ENCODE data around the gene KRTAP6-3. TPM values are rescaled to one million over a fixed set of nuclear protein-coding genes. Genes with fewer than 3 reads are reported as not detected.

Gene KRTAP6-3
- polyA plus RNA-seq, 2 of the 4 experiments (the other 2 are of a cell fraction): not detected

GRCh38 chr21:30634906-30635305, 42.7 kb downstream of the KRTAP6-3 start, which contains the start of gene KRTAP20-2 (continued):
- TF ChIP-seq E2F6 (IDR thresholded peaks at IDR 0.05; ENCODE audit: borderline replicate concordance, low read depth): no peak
- no peak for TF ChIP-seq ZSCAN20 (CRISPR knock-in tag; IDR thresholded peaks at IDR 0.05)
- TF ChIP-seq ZFP36 (IDR thresholded peaks at IDR 0.05; ENCODE audit: borderline replicate concordance, partially characterized antibody): no peak
- TF ChIP-seq MAX (IDR thresholded peaks at IDR 0.05): no peak
- no peak for TF ChIP-seq CBX8 (IDR thresholded peaks at IDR 0.05)
- no peak for TF ChIP-seq ZNF302 (CRISPR knock-in tag; IDR thresholded peaks at IDR 0.05)

- TF ChIP-seq MAZ (IDR thresholded peaks at IDR 0.05; ENCODE audit: borderline replicate concordance, low read depth, low read length) (no peak), JUNB (IDR thresholded peaks at IDR 0.05) (no peak), ESRRA (IDR thresholded peaks at IDR 0.05; ENCODE audit: borderline replicate concordance, low read length) (no peak), NFE2L2 (conservative IDR thresholded peaks at IDR 0.05; ENCODE audit: low read length) (no peak)
- 4% methylated on average over 3 of the region's 3 CpGs for WGBS (ENCODE audit: missing lambda C conversion rate)
- H3K4me2 ChIP-seq: no peak overlapping the region
- CTCF ChIA-PET: no interaction called here
- FAIRE-seq: no peak
- no peak for ATAC-seq
- no peaks in the 10 kb centered on the region for H3K9me3 ChIP-seq
- no peak for DNase-seq (ENCODE audit: low read depth in 1 of 2, low spot score in 1 of 2)
- H3K27ac ChIP-seq: no peak overlapping the region
- POLR2A ChIA-PET: no interaction called here
- no peak overlapping the region for H3K4me3 ChIP-seq
- H3K4me1 ChIP-seq: no peaks in the 10 kb centered on the region
Observed at GRCh38 chr21:30638686-30639085, 46.4 kb downstream of the KRTAP6-3 start.

GRCh38 chr21:30642564-30642963, 50.3 kb downstream of the KRTAP6-3 start, which contains the start of gene KRTAP20-3:
Gene KRTAP20-3, plus strand, starts transcription at chr21:30642864.
- FAIRE-seq (no peak), DNase-seq (ENCODE audit: low read depth in 1 of 2, low spot score in 1 of 2) (no peak), ATAC-seq (no peak)
- Histone ChIP-seq H3K4me2 (no peak within 1 kb of the TSS), H3K4me1 (no peaks in the 10 kb centered on the region), H3K27ac (no peak within 1 kb of the TSS), H3K4me3 (no peak within 1 kb of the TSS), H3K9me3 (no peaks in the 10 kb centered on the region)
- 0% methylated on average over 2 of the region's 2 CpGs for WGBS (ENCODE audit: missing lambda C conversion rate)
- TF ChIP-seq E2F6 (IDR thresholded peaks at IDR 0.05; ENCODE audit: borderline replicate concordance, low read depth) (no peak), MAX (IDR thresholded peaks at IDR 0.05) (no peak), PHF8 (IDR thresholded peaks at IDR 0.05; ENCODE audit: borderline replicate concordance, low read depth) (no peak), EHMT2 (IDR thresholded peaks at IDR 0.05; ENCODE audit: low read depth) (no peak), BHLHE40 (IDR thresholded peaks at IDR 0.05; ENCODE audit: low read depth, low read length) (no peak), CBX8 (IDR thresholded peaks at IDR 0.05) (no peak), HDAC2 (IDR thresholded peaks at IDR 0.05) (no peak), ELK1 (IDR thresholded peaks at IDR 0.05; ENCODE audit: low read depth, low read length) (no peak), CHD4 (IDR thresholded peaks at IDR 0.05; ENCODE audit: borderline replicate concordance) (no peak), ZC3H11A (IDR thresholded peaks at IDR 0.05) (no peak), FOSL2 (IDR thresholded peaks at IDR 0.05) (no peak), FOSL2 (CRISPR knock-in tag; IDR thresholded peaks at IDR 0.05) (no peak), HES2 (IDR thresholded peaks at IDR 0.05) (no peak), ZNF302 (CRISPR knock-in tag; IDR thresholded peaks at IDR 0.05) (no peak), MAZ (IDR thresholded peaks at IDR 0.05; ENCODE audit: borderline replicate concordance, low read depth, low read length) (no peak), RAD21 (conservative IDR thresholded peaks at IDR 0.05 in 1 of 2, IDR thresholded peaks at IDR 0.05 in 1 of 2) (no peak), KDM1A (IDR thresholded peaks at IDR 0.05; ENCODE audit: low read depth) (no peak), REST (IDR thresholded peaks at IDR 0.05) (no peak)
- TF ChIP-seq, protein P1, sequence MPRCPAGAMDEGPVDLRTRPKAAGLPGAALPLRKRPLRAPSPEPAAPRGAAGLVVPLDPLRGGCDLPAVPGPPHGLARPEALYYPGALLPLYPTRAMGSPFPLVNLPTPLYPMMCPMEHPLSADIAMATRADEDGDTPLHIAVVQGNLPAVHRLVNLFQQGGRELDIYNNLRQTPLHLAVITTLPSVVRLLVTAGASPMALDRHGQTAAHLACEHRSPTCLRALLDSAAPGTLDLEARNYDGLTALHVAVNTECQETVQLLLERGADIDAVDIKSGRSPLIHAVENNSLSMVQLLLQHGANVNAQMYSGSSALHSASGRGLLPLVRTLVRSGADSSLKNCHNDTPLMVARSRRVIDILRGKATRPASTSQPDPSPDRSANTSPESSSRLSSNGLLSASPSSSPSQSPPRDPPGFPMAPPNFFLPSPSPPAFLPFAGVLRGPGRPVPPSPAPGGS (IDR thresholded peaks at IDR 0.05): no peak
- ChIA-PET CTCF (no interaction called here), POLR2A (no interaction called here)
